HCT116 (cell line): ENCODE results near the gene NLRP6. TPM values are rescaled to one million over a fixed set of nuclear protein-coding genes. Genes with fewer than 3 reads are reported as not detected.

Experiments
- ATAC-seq: fragments of 200-7000 bp; cut with Tn5 transposase; 2 replicates; pipeline ENCODE4 v1.9.1; 2020; ENCODE audit warnings: mild to moderate bottlenecking, moderate library complexity
- BruUV-seq: library from RNA; stranded (reverse); fragments of 400-500 nt; replicated peaks from 2 replicates; lab custom pipeline; 2021; lab: Mats Ljungman, UMichigan
- CTCF ChIA-PET: fragments of 300-600 bp; sonication (Branson Sonifier 250); formaldehyde crosslinking; loops from one replicate; lab custom pipeline; 2021; ENCODE audit warnings: antibody characterized with exemption; lab: Charles Lee
- POLR2A ChIA-PET: fragments of 300-600, 350-600 bp; sonication (Branson Sonifier 250); formaldehyde crosslinking; loops from one replicate; lab custom pipeline; 2021; ENCODE audit warnings: antibody characterized with exemption; lab: Charles Lee
- RAD21 ChIA-PET, 2 experiments: fragments of 300-600 bp; sonication (Branson Sonifier 250); formaldehyde crosslinking; loops; one replicate each; lab custom pipeline; 2023; ENCODE audit warnings: low total read pairs in 2 of 2; ENCODE audit not compliant: uncharacterized antibody in 2 of 2, unreplicated experiment in 2 of 2, low non-redundant PET in 1 of 2; lab: Charles Lee
- DNase-seq: peaks from one replicate; pipeline ENCODE4 v3.0.0-alpha.2; 2010; ENCODE audit warnings: low read depth, low spot score
- H2AFZ ChIP-seq: fragments of 200-600 bp; shearing (Covaris generic), sonication (generic); 2 replicates; pipeline ENCODE4 v1.6.1; 2017; ENCODE audit warnings: low read depth, mixed run types, mixed read lengths, antibody characterized with exemption, low read length; ENCODE audit not compliant: poor library complexity, severe bottlenecking
- H3K27ac ChIP-seq: 2 replicates; pipeline ENCODE4 v1.5.1; 2012; ENCODE audit warnings: low read depth, low read length
- H3K27me3 ChIP-seq: fragments of 200-600 bp; sonication (generic); 2 replicates; pipeline ENCODE4 v1.6.1; 2016; ENCODE audit warnings: mixed run types, low read length, mixed read lengths; ENCODE audit not compliant: insufficient read depth
- H3K36me3 ChIP-seq, 2 experiments: fragments of 200-500 bp in 1 of 2; fragments of 200-600 bp in 1 of 2; sonication (Bioruptor generic) in 1 of 2; sonication (generic) in 1 of 2; 2 replicates each; pipeline versions ENCODE4 v1.5.1 to v1.6.1; 2014 to 2016; ENCODE audit warnings: low read length in 2 of 2, inconsistent platforms in 1 of 2, mixed read lengths in 1 of 2, mixed run types in 1 of 2; ENCODE audit not compliant: insufficient read depth in 2 of 2, control insufficient read depth in 1 of 2
- H3K4me1 ChIP-seq, 2 experiments: fragments of 200-600 bp in 1 of 2; sonication (generic) in 1 of 2; 2 replicates each; pipeline versions ENCODE4 v1.5.1 to v1.6.1; 2012 to 2017; ENCODE audit warnings: low read length in 2 of 2, inconsistent platforms in 1 of 2, mild to moderate bottlenecking in 1 of 2, mixed read lengths in 1 of 2, mixed run types in 1 of 2, moderate library complexity in 1 of 2; ENCODE audit not compliant: insufficient read depth in 2 of 2, control insufficient read depth in 1 of 2
- H3K4me2 ChIP-seq: fragments of 200-600 bp; sonication (generic); 2 replicates; pipeline ENCODE4 v1.6.1; 2017; ENCODE audit warnings: mixed run types, low read length, mixed read lengths
- H3K4me3 ChIP-seq, 2 experiments: fragments of 200-600 bp in 1 of 2; sonication (generic) in 1 of 2; replicated peaks in 1 of 2; 2 replicates each; pipeline ENCODE4 v1.5.1; 2011 to 2016; ENCODE audit warnings: low read length in 2 of 2, control low read depth in 1 of 2, low read depth in 1 of 2, mild to moderate bottlenecking in 1 of 2, mixed read lengths in 1 of 2, mixed run types in 1 of 2
- H3K79me2 ChIP-seq: fragments of 200-600 bp; sonication (generic); 2 replicates; pipeline ENCODE4 v1.6.1; 2017; ENCODE audit warnings: mild to moderate bottlenecking, mixed run types, low read length, moderate library complexity, mixed read lengths; ENCODE audit not compliant: insufficient read depth
- H3K9ac ChIP-seq: fragments of 200-600 bp; sonication (generic); 2 replicates; pipeline ENCODE4 v1.6.1; 2016; ENCODE audit warnings: low read length, mixed read lengths
- H3K9me2 ChIP-seq: fragments of 200-600 bp; sonication (generic), shearing (Covaris generic); 2 replicates; pipeline ENCODE4 v1.6.1; 2017; ENCODE audit warnings: mixed run types, mild to moderate bottlenecking, moderate library complexity; ENCODE audit not compliant: insufficient read depth
- H3K9me3 ChIP-seq, 2 experiments: fragments of 200-500 bp in 1 of 2; fragments of 200-600 bp in 1 of 2; sonication (Bioruptor generic) in 1 of 2; sonication (generic) in 1 of 2; 2 replicates each; pipeline ENCODE4 v1.6.1; 2014 to 2017; ENCODE audit warnings: low read length in 2 of 2, mixed read lengths in 2 of 2, inconsistent platforms in 1 of 2, low read depth in 1 of 2, mild to moderate bottlenecking in 1 of 2, mixed run types in 1 of 2, moderate library complexity in 1 of 2; ENCODE audit not compliant: control insufficient read depth in 1 of 2, insufficient read depth in 1 of 2
- H4K20me1 ChIP-seq: fragments of 200-600 bp; sonication (generic), shearing (Covaris generic); 2 replicates; pipeline ENCODE4 v1.6.1; 2017; ENCODE audit warnings: mixed run types, mild to moderate bottlenecking, moderate library complexity; ENCODE audit not compliant: insufficient read depth
- ATF3 ChIP-seq: IDR thresholded peaks from 2 replicates; pipeline ENCODE4 v1.6.1; 2012
- CBX3 ChIP-seq: IDR thresholded peaks from 2 replicates; pipeline ENCODE4 v1.6.1; 2012; ENCODE audit warnings: low read depth
- CEBPB ChIP-seq: IDR thresholded peaks from 2 replicates; pipeline ENCODE4 v1.6.1; 2012; ENCODE audit warnings: low read depth
- EGR1 ChIP-seq: IDR thresholded peaks from 2 replicates; pipeline ENCODE4 v1.6.1; 2012; ENCODE audit warnings: low read depth
- ELF1 ChIP-seq: IDR thresholded peaks from 2 replicates; pipeline ENCODE4 v1.6.1; 2012; ENCODE audit warnings: low read depth, borderline replicate concordance
- EZH2phosphoT487 ChIP-seq: fragments of 200-600 bp; IDR thresholded peaks from 2 replicates; pipeline ENCODE4 v1.6.1; 2018; ENCODE audit warnings: antibody characterized with exemption, borderline replicate concordance
- JUND ChIP-seq: IDR thresholded peaks from 2 replicates; pipeline ENCODE4 v1.6.1; 2012
- POLR2A ChIP-seq: IDR thresholded peaks from 2 replicates; pipeline ENCODE4 v1.7.0; 2011; ENCODE audit warnings: borderline replicate concordance; ENCODE audit not compliant: insufficient read depth, insufficient read length; ENCODE audit errors: extremely low read depth
- POLR2AphosphoS5 ChIP-seq: IDR thresholded peaks from 2 replicates; pipeline ENCODE4 v1.6.1; 2011; ENCODE audit warnings: mild to moderate bottlenecking, low read depth, low read length, moderate library complexity
- RAD21 ChIP-seq: IDR thresholded peaks from 2 replicates; pipeline ENCODE4 v1.6.1; 2012; ENCODE audit warnings: low read depth, mild to moderate bottlenecking
- REST ChIP-seq: IDR thresholded peaks from 2 replicates; pipeline ENCODE4 v1.6.1; 2012; ENCODE audit warnings: low read depth
- SRF ChIP-seq: IDR thresholded peaks from 2 replicates; pipeline ENCODE4 v1.6.1; 2012; ENCODE audit warnings: low read depth
- YY1 ChIP-seq: IDR thresholded peaks from 2 replicates; pipeline ENCODE4 v1.6.1; 2011; ENCODE audit warnings: low read length, low read depth, moderate library complexity, mild to moderate bottlenecking; ENCODE audit not compliant: insufficient replicate concordance; ENCODE audit errors: extremely low read depth
- ZBTB33 ChIP-seq: IDR thresholded peaks from 2 replicates; pipeline ENCODE4 v1.6.1; 2011; ENCODE audit warnings: mild to moderate bottlenecking, low read length, moderate library complexity; ENCODE audit not compliant: insufficient replicate concordance; ENCODE audit errors: extremely low read depth
- intact Hi-C: fragments of 100-400 bp; cut with micrococcal nuclease; formaldehyde crosslinking; loops from 2 replicates; pipeline ENCODE4 v1.10.0; 2022
- total RNA-seq: library from RNA; stranded (reverse); gene quantifications from one replicate; pipeline ENCODE4 v1.2.1, GENCODE V29; 2021; ENCODE audit not compliant: unreplicated experiment
- TF ChIP-seq, protein P1 (sequence below), 3 experiments: fragments of 200-600 bp in 1 of 3; sonication (generic) in 1 of 3; IDR thresholded peaks in 2 of 3; conservative IDR thresholded peaks in 1 of 3; 2 replicates each; pipeline ENCODE4 v1.5.1; 2012 to 2017; ENCODE audit warnings: low read depth in 2 of 3, low read length in 2 of 3, antibody characterized with exemption in 1 of 3, borderline replicate concordance in 1 of 3, control low read depth in 1 of 3, mild to moderate bottlenecking in 1 of 3, mixed read lengths in 1 of 3, mixed run types in 1 of 3, moderate library complexity in 1 of 3; ENCODE audit not compliant: insufficient read depth in 1 of 3

NLRP6 gene
- total RNA-seq, 1 experiment from 2014 or later = not detected

DNA sequence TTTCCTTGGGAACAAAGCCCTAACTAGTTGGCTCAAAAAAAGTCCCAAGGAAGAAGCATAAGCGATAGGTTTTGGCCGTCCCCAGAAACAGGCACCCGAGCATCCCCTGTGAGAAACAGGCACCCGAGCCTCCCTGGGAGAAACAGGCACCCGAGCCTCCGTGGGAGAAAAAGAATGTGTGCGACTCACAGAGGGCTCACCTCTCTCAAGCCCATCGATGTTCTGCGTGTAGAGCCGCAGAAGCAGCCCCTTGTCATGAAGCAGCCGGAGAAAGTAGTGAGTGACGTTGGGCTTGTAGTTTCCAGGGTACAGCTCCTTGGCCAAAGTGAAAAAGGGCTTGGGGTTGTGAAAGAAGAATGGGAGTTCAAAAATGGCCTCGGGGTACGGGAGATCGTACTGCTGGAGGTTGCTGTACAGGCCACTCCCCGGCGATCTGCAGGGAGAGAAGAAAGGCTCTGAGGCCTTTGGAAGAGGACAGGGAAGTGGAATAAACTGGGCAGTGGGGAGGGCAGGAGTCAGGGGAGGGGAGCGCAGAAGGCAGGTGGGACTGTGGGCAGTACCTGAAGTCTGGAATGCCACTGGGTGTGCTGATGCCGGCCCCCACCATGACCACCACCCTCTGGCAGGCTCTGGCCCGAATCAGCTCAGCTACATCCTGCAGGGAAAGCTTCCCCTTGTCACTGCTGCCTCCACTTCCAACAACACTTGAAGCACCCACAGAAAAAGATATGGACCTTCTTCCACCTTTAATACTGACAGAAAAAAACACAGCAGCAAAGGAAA, 45.2 kb upstream of the NLRP6 start:
- no peak for DNase-seq
- no TSS peak for BruUV-seq
- ChIA-PET POLR2A (no interaction called here), RAD21 (no interaction called here), CTCF (no interaction called here)
- Histone ChIP-seq H3K4me3 (no peak overlapping the region), H3K27ac (no peak overlapping the region), H4K20me1 (no peaks in the 10 kb centered on the region), H2AFZ (no peak overlapping the region), H3K9me2 (no peaks in the 10 kb centered on the region), H3K4me1 (peaks cover 2 to 13% of the 10 kb centered on the region in 2 experiments; a peak in 3 of 4 replicates), H3K4me2 (no peak overlapping the region), H3K27me3 (no peaks in the 10 kb centered on the region), H3K9me3 (no peaks in the 10 kb centered on the region), H3K79me2 (peaks cover 18% of the 10 kb centered on the region), H3K36me3 (no peaks in the 10 kb centered on the region), H3K9ac (no peak overlapping the region)
- intact Hi-C loops = no loop called here
- no peak for ATAC-seq
- TF ChIP-seq JUND (no peak), RAD21 (no peak), POLR2A (no peak), POLR2AphosphoS5 (no peak), CBX3 (no peak), SRF (no peak), EZH2phosphoT487 (no peak), YY1 (no peak), EGR1 (no peak), ELF1 (no peak), ZBTB33 (no peak), REST (no peak), CEBPB (no peak), ATF3 (no peak)
- TF ChIP-seq, protein P1, sequence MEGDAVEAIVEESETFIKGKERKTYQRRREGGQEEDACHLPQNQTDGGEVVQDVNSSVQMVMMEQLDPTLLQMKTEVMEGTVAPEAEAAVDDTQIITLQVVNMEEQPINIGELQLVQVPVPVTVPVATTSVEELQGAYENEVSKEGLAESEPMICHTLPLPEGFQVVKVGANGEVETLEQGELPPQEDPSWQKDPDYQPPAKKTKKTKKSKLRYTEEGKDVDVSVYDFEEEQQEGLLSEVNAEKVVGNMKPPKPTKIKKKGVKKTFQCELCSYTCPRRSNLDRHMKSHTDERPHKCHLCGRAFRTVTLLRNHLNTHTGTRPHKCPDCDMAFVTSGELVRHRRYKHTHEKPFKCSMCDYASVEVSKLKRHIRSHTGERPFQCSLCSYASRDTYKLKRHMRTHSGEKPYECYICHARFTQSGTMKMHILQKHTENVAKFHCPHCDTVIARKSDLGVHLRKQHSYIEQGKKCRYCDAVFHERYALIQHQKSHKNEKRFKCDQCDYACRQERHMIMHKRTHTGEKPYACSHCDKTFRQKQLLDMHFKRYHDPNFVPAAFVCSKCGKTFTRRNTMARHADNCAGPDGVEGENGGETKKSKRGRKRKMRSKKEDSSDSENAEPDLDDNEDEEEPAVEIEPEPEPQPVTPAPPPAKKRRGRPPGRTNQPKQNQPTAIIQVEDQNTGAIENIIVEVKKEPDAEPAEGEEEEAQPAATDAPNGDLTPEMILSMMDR (IDR thresholded peaks at IDR 0.05 in 2 of 3, conservative IDR thresholded peaks at IDR 0.05 in 1 of 3; ENCODE audit: borderline replicate concordance in 1 of 3, insufficient read depth in 1 of 3, low read depth in 2 of 3, low read length in 2 of 3) = no peak
